Lower leg skin (tissue), 3 donors: ENCODE results near the gene CWC15.

Experiments
- POLR2A ChIP-seq, 2 donors: fragments of 450-650 bp; IDR thresholded peaks; one replicate each; pipeline ENCODE4 v1.6.1; 2016 to 2017; ENCODE audit warnings: antibody characterized with exemption in 2 of 2, mild to moderate bottlenecking in 1 of 2, moderate library complexity in 1 of 2
- TF ChIP-seq, protein P1 (sequence below), 3 donors: fragments of 450-650 bp; IDR thresholded peaks; one replicate each; pipeline ENCODE4 v1.5.1; 2016; ENCODE audit warnings: antibody characterized with exemption in 3 of 3, mild to moderate bottlenecking in 3 of 3, moderate library complexity in 2 of 3

DNA sequence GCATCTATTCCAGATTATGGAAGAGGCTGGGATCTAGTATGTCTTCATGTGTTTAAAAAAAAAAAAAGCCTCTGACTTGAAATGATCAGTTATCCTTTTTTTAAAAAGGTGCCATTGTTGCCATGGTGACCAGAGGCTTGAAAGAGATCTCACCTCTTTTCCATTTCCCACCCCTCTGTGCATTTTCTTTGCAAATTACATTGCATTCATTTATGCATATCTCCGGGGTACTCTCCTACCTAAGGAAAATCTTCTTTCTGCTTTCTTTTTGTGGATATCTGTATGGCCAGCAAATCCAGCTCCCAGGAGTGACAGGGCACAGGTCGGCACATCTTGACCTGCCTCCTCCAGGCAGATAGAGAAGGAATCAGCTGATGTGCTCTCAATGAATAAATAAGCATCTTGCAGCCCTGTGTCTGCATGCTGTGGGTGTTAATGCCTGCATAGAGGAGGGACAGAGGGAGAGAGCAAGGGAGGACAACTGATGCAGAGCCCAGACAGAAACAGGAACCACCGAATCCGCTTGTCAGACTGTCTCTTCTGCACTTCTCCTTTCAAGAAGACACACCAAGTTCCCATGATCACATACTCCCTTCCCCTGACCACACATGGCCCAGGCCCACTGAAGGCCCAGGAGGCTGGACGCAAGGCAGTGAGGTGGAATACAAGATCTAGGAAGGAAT is 50.9 kb downstream of the CWC15 start:
- TF ChIP-seq, protein P1, sequence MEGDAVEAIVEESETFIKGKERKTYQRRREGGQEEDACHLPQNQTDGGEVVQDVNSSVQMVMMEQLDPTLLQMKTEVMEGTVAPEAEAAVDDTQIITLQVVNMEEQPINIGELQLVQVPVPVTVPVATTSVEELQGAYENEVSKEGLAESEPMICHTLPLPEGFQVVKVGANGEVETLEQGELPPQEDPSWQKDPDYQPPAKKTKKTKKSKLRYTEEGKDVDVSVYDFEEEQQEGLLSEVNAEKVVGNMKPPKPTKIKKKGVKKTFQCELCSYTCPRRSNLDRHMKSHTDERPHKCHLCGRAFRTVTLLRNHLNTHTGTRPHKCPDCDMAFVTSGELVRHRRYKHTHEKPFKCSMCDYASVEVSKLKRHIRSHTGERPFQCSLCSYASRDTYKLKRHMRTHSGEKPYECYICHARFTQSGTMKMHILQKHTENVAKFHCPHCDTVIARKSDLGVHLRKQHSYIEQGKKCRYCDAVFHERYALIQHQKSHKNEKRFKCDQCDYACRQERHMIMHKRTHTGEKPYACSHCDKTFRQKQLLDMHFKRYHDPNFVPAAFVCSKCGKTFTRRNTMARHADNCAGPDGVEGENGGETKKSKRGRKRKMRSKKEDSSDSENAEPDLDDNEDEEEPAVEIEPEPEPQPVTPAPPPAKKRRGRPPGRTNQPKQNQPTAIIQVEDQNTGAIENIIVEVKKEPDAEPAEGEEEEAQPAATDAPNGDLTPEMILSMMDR (IDR thresholded peaks at IDR 0.05) = no peak
- no peak for TF ChIP-seq POLR2A (IDR thresholded peaks at IDR 0.05)
